Measurements from ENCODE around the gene FBXO44.
"Not testable (repeated sequence)": the region's sequence is repeated elsewhere in the genome, so short reads cannot be mapped to it uniquely, and the experiment has no call there.

- TF ChIP-seq POLR2AphosphoS5 (IDR thresholded peaks at IDR 0.05); CTCF (IDR thresholded peaks at IDR 0.05); EP300 (IDR thresholded peaks at IDR 0.05); POLR2A (IDR thresholded peaks at IDR 0.05; ENCODE audit: low read depth): not testable (repeated sequence)
These were observed 45.3 kb upstream of the FBXO44 start for GRCh38 chr1:11609378-11609777.
